22Rv1 (cell line): ENCODE data around the gene ZNF90.

Experiments
- H3K27ac ChIP-seq: fragments of 450-650 bp; 2 replicates; pipeline ENCODE4 v1.5.1; 2017
- CTCF ChIP-seq: fragments of 450-650 bp; IDR thresholded peaks from 2 replicates; pipeline ENCODE4 v1.5.1; 2017; ENCODE audit warnings: mild to moderate bottlenecking
- ZFX ChIP-seq: fragments of 450-650 bp; IDR thresholded peaks from 2 replicates; pipeline ENCODE4 v1.6.1; 2017; ENCODE audit warnings: antibody characterized with exemption, borderline replicate concordance

Gene ZNF90

GRCh38 chr19:20165971-20166592, 88.3 kb downstream of the ZNF90 start:
- H3K27ac ChIP-seq: no peak overlapping the region
- TF ChIP-seq ZFX (no peak), CTCF (no peak)

GRCh38 chr19:20167020-20167644, 89.3 kb downstream of the ZNF90 start, which contains the start of gene ZNF486:
Gene ZNF486 (plus strand): TSS chr19:20167214. CDS start chr19:20167331, 117 bp downstream.
- TF ChIP-seq ZFX: no peak
- TF ChIP-seq CTCF: no peak
- H3K27ac ChIP-seq: no peak within 1 kb of the TSS

- TF ChIP-seq ZFX (no peak), CTCF (no peak)
- H3K27ac ChIP-seq: no peak overlapping the region
These were observed 89.9 kb downstream of the ZNF90 start for GRCh38 chr19:20167651-20168122.
